SJSA1 (cell line): ENCODE data around the gene FOLR1. TPM values are rescaled to one million over a fixed set of nuclear protein-coding genes. Genes with fewer than 3 reads are reported as not detected.

Source experiments
- DNase-seq, 2 experiments: peaks; one replicate each; pipeline ENCODE4 v3.0.0-alpha.2; 2015 to 2020; ENCODE audit warnings: low spot score in 2 of 2, low read depth in 1 of 2
- H3K27ac ChIP-seq: fragments of 250-450 bp; sonication (Bioruptor Pico); 2 replicates; pipeline ENCODE4 v1.5.1; 2020; ENCODE audit warnings: mild to moderate bottlenecking, moderate library complexity
- H3K27me3 ChIP-seq: fragments of 250-450 bp; sonication (Bioruptor Pico); replicated peaks from 2 replicates; pipeline ENCODE4 v1.5.1; 2020; ENCODE audit warnings: mild to moderate bottlenecking, moderate library complexity
- H3K36me3 ChIP-seq: fragments of 250-450 bp; sonication (Bioruptor Pico); 2 replicates; pipeline ENCODE4 v1.5.1; 2020; ENCODE audit warnings: mild to moderate bottlenecking
- H3K4me1 ChIP-seq: fragments of 250-450 bp; sonication (Bioruptor Pico); replicated peaks from 2 replicates; pipeline ENCODE4 v1.6.1; 2021; ENCODE audit warnings: mild to moderate bottlenecking
- H3K4me3 ChIP-seq: fragments of 250-450 bp; sonication (Bioruptor Pico); 2 replicates; pipeline ENCODE4 v1.5.1; 2020; ENCODE audit warnings: mild to moderate bottlenecking
- H3K9me3 ChIP-seq: fragments of 250-450 bp; sonication (Bioruptor Pico); replicated peaks from 2 replicates; pipeline ENCODE4 v1.5.1; 2020; ENCODE audit warnings: mild to moderate bottlenecking
- total RNA-seq: library from RNA; depleted of rRNA; stranded (reverse); fragments of >200 nt; shearing (Covaris generic); gene quantifications from 2 replicates; pipeline ENCODE4 v1.2.3, GENCODE V29; 2014

FOLR1 gene
- total RNA-seq, 1 experiment from 2014 or later = 0.29 TPM

DNA sequence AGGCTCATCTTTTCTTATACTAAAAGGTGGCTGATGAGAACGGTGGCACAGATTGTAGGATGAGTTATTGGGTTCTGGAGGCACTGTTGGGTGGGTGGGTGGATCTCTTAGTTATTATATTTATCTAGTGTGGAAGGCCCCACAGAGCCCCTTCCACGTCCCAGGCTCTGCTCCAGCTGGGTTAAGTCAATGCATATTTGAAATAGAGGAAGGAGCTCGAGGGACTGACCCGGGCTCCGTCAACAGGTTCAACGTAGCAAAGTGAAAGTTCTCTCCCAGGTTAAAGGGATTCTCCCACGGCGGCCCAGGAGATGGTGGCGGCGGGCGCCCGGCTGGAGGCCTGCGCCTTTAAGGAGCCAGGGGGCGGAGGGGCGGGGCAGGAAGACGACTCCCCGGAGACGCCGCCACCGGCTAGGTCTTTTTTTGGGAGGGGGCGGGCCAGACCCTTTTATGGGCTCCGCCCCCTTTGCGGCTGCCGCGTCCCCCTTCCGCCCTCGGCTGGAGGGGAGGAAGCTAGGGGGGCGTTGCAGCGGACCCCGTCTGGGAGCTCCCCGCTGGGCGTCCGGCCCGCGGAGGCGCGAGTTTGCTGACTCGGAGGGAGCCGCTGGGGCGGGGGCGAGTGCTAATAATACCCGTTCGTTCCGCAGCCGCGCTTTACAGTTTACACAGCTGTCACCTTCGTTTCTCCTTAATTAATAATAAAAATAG lies 31.1 kb downstream of the FOLR1 start:
- peak overlapping the region; percentile 65 for H3K4me3 ChIP-seq
- no peaks in the 10 kb centered on the region; the same call in 1 of the 2 replicates for H3K4me1 ChIP-seq
- H3K27ac ChIP-seq = peak overlapping the region; percentile 54; the same call in 1 of the 2 replicates
- no peaks in the 10 kb centered on the region for H3K27me3 ChIP-seq
- peak; percentile 85 to 90 for DNase-seq
- peaks cover 4% of the 10 kb centered on the region; the same call in 1 of the 2 replicates for H3K36me3 ChIP-seq
- H3K9me3 ChIP-seq = no peaks in the 10 kb centered on the region

DNA sequence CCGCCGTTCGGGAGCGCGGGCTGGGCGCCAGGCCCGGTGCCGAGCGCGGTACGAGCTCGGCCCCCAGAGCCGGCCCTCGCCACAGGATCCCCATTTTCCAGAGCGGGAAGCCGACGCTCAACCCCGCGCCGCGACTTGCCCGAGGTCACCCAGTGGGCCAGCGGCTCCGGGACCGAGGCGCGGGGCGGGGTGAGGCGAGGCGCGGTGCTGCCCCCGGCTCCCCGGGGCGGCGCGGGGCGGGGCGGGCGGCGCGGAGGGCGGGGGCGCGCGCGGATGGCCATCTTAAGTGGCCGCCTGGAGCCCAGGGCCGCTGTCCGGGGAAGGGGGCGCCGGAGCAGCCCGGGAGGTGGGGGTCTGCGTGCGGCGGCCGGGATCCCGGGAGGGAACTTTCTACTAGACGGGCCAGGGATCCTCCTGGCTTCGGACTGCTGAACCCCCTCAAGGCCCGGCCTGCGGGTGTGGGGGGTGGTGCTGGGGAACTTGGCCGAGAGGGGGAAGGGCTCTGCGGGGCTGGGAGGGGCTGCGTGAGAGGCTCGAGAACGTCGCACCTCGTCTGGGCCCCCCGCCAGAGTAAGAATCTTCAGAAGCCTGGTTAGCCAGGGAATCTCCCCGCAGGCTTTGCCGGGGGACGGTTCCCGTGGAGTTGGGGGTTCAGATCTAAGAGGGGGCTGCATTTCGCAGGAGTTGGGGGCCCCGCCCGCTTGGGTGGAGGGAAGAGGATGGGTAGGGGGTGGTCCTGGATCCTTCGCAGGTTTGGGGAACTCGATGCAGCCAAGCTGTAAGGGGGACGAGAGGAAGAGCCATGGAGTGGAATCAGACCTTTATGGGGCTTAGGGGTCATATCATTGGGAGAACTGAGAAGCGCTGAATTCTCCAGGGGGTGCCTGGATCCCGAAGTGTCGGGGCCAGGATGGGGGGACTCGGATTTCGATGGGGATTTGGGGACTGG lies 31.9 kb downstream of the FOLR1 start:
- peaks cover 6% of the 10 kb centered on the region; the same call in 1 of the 2 replicates for H3K36me3 ChIP-seq
- no peaks in the 10 kb centered on the region for H3K9me3 ChIP-seq
- H3K4me3 ChIP-seq = peak overlapping the region; percentile 65
- peak; percentile 51 to 70 for DNase-seq
- H3K27me3 ChIP-seq = no peaks in the 10 kb centered on the region
- peak overlapping the region; percentile 54; the same call in 1 of the 2 replicates for H3K27ac ChIP-seq
- H3K4me1 ChIP-seq = no peaks in the 10 kb centered on the region; the same call in 1 of the 2 replicates

DNA sequence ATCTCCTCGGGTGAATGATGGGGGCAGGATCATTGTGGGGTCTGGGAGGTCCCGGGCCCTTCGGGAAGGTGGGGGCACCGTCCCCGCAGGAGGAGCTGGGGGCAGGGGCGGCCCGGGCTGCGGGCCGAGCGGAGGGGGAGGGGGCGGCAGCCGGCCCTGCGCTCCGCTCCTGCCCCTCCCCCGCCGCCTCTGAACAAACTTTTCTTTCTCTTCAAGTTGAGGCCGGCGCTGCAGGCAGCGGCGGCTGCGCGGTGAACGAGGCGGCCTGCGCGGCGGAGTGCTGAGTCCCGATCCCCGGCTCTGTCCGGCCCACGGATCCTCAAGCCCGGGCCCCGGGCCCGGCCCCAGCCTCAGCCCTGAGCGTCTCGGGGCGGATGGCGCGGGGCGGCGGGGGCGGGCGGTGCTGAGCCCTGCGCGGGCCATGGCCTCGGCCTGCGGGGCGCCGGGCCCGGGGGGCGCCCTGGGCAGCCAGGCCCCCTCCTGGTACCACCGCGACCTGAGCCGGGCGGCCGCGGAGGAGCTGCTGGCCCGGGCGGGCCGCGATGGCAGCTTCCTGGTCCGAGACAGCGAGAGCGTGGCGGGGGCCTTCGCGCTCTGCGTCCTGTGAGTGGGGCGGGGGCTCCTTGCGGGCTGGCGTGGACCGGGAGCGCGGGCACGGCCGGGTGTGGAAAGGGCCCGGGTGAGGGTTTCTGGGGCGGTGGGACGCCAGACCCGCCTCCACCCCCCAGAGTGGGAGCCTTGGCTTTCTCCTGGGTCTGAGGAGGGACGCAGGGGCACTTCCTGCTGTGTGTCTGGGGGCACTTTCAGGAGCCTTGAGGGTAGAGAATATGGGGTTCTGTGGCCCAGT lies 32.8 kb downstream of the FOLR1 start, which contains the start of gene INPPL1:
TSS of gene INPPL1 (plus strand) at position 204 of the 847 bp plus-strand sequence. CDS start at position 422, 218 bp downstream.
- H3K9me3 ChIP-seq = no peaks in the 10 kb centered on the region
- peaks cover 11% of the 10 kb centered on the region for H3K36me3 ChIP-seq
- H3K4me3 ChIP-seq = peak within 1 kb of the TSS; percentile 65
- H3K27me3 ChIP-seq = no peaks in the 10 kb centered on the region
- DNase-seq = peak; percentile 15 to 36
- H3K27ac ChIP-seq = peak within 1 kb of the TSS; percentile 54; the same call in 1 of the 2 replicates
- no peaks in the 10 kb centered on the region; the same call in 1 of the 2 replicates for H3K4me1 ChIP-seq

DNA sequence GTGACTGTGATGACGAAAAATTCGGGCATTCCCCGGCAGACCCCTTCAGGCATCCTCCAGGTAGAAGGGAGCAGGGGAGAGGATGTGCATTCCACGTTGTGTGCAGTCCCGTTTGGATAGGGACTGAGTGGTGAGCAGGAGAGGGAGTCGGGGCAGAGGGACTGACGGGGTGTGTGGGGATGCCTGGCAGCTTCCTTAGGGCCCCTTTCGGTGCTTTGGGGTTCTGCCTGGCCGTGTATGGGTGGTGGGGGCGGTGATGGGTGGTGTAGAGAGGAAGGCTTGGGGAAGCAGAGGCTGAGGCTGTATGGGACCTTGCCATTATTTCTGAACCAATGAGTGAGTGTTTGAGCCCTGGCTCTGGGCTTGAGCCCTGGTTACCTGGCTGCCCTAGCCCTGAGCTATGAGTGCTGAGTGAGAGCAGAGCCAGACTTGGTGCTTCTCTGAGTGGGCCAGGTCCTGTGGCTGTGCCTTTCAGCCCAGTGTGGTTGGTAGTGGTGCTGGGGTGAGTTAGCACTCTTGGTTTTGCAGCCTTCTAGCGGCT lies 33.5 kb downstream of the FOLR1 start:
- Histone ChIP-seq H3K27me3 (no peaks in the 10 kb centered on the region), H3K4me1 (no peaks in the 10 kb centered on the region; the same call in 1 of the 2 replicates), H3K36me3 (peaks cover 18% of the 10 kb centered on the region), H3K27ac (no peak overlapping the region), H3K4me3 (peak overlapping the region; percentile 65), H3K9me3 (no peaks in the 10 kb centered on the region)
- DNase-seq = peak in 1 of 2 experiments; percentile 17

DNA sequence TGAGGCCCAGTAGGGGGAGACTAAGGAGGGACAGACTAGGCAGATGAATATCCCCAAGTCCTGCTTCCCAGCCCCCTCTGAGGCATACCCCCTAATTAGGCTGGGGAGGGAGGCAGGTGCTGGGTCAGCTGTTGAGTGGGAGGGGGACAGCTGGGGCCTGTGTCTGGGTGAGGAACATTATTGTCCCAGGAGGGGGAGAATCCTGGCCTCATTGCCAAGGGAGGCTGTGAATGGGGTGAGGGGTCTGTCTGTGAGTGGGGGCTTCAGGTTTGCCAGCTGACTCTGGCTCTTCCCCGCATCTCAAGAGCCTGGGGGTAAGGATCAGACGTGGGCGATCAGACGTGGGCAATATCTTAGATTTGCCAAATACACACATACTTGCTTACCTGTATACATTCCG lies 34.8 kb downstream of the FOLR1 start:
- no peaks in the 10 kb centered on the region for H3K9me3 ChIP-seq
- no peaks in the 10 kb centered on the region; the same call in 1 of the 2 replicates for H3K4me1 ChIP-seq
- H3K4me3 ChIP-seq = no peak overlapping the region
- no peak for DNase-seq
- H3K27ac ChIP-seq = no peak overlapping the region
- H3K27me3 ChIP-seq = no peaks in the 10 kb centered on the region
- H3K36me3 ChIP-seq = peaks cover 30% of the 10 kb centered on the region

- H3K4me1 ChIP-seq = no peaks in the 10 kb centered on the region; the same call in 1 of the 2 replicates
- H3K27ac ChIP-seq = no peak overlapping the region
- H3K36me3 ChIP-seq = peaks cover 33% of the 10 kb centered on the region
- H3K4me3 ChIP-seq = no peak overlapping the region
- H3K27me3 ChIP-seq = no peaks in the 10 kb centered on the region
- DNase-seq = no peak
- H3K9me3 ChIP-seq = no peaks in the 10 kb centered on the region
Measured at GRCh38 chr11:72227316-72228228, 35.6 kb downstream of the FOLR1 start.

DNA sequence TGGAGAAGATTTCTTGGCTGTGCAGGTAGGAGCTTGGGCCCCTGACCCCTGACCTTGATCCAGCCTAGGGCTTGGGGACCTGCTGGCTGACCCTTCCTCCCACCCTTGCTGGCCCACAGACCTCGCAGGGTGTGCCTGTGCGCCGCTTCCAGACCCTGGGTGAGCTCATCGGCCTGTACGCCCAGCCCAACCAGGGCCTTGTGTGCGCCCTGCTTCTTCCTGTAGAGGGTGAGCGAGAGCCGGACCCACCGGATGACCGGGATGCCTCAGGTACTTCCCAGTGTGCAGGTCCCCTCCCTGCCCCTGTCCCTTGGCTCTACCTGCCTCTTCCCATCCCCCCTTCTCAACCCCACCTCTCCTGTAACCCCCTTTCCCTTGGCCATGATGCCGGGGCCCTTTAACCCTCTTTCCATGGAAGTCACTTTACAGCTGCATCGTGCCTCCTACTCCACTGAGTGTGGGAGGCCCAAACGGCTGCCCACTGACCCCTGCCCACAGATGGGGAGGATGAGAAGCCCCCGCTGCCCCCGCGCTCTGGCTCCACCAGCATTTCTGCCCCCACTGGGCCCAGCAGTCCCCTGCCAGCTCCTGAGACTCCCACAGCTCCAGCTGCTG lies 36.4 kb downstream of the FOLR1 start:
- H3K4me1 ChIP-seq = no peaks in the 10 kb centered on the region; the same call in 1 of the 2 replicates
- no peaks in the 10 kb centered on the region for H3K27me3 ChIP-seq
- DNase-seq = no peak
- no peak overlapping the region for H3K27ac ChIP-seq
- peaks cover 37% of the 10 kb centered on the region for H3K36me3 ChIP-seq
- no peaks in the 10 kb centered on the region for H3K9me3 ChIP-seq
- H3K4me3 ChIP-seq = no peak overlapping the region

GRCh38 chr11:72228844-72229231 lies 36.9 kb downstream of the FOLR1 start:
- no peaks in the 10 kb centered on the region; the same call in 1 of the 2 replicates for H3K4me1 ChIP-seq
- H3K4me3 ChIP-seq = no peak overlapping the region
- peaks cover 37% of the 10 kb centered on the region for H3K36me3 ChIP-seq
- H3K27me3 ChIP-seq = no peaks in the 10 kb centered on the region
- H3K27ac ChIP-seq = no peak overlapping the region
- DNase-seq = no peak
- H3K9me3 ChIP-seq = no peaks in the 10 kb centered on the region

GRCh38 chr11:72229336-72229924 lies 37.5 kb downstream of the FOLR1 start:
- no peaks in the 10 kb centered on the region for H3K27me3 ChIP-seq
- no peak overlapping the region for H3K27ac ChIP-seq
- no peak overlapping the region for H3K4me3 ChIP-seq
- no peak for DNase-seq
- peaks cover 37% of the 10 kb centered on the region for H3K36me3 ChIP-seq
- no peaks in the 10 kb centered on the region for H3K9me3 ChIP-seq
- H3K4me1 ChIP-seq = no peaks in the 10 kb centered on the region; the same call in 1 of the 2 replicates

- DNase-seq = no peak
- no peak overlapping the region for H3K4me3 ChIP-seq
- no peak overlapping the region for H3K27ac ChIP-seq
- H3K36me3 ChIP-seq = peaks cover 37% of the 10 kb centered on the region
- H3K9me3 ChIP-seq = no peaks in the 10 kb centered on the region
- no peaks in the 10 kb centered on the region; the same call in 1 of the 2 replicates for H3K4me1 ChIP-seq
- H3K27me3 ChIP-seq = no peaks in the 10 kb centered on the region
Measured at GRCh38 chr11:72229925-72230763, 38.2 kb downstream of the FOLR1 start.
